ENCODE measurements around the gene TINCR.

DNA sequence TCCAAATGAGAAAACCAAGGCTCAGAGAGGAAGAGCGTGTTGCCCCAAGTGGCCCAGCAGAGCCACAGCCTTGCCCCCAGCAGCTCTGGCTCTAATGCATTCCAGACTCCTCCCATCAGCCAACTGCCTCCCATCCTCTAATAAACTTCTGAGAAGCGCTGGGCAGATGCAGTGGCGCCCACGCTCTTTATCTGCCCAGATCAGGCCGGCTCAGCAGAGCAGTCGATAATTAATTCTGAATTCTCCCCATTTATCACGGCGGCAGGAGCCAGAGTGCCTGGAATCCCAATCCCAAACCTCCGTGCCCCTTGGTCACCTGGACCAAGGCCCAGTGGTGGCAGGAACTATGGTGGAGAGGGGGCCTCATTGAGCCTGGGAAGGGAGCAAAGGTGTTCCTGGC is 13.9 kb downstream of the TINCR start:
- TF ChIP-seq, protein P1, sequence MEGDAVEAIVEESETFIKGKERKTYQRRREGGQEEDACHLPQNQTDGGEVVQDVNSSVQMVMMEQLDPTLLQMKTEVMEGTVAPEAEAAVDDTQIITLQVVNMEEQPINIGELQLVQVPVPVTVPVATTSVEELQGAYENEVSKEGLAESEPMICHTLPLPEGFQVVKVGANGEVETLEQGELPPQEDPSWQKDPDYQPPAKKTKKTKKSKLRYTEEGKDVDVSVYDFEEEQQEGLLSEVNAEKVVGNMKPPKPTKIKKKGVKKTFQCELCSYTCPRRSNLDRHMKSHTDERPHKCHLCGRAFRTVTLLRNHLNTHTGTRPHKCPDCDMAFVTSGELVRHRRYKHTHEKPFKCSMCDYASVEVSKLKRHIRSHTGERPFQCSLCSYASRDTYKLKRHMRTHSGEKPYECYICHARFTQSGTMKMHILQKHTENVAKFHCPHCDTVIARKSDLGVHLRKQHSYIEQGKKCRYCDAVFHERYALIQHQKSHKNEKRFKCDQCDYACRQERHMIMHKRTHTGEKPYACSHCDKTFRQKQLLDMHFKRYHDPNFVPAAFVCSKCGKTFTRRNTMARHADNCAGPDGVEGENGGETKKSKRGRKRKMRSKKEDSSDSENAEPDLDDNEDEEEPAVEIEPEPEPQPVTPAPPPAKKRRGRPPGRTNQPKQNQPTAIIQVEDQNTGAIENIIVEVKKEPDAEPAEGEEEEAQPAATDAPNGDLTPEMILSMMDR (conservative IDR thresholded peaks at IDR 0.05; ENCODE audit: low read length), result no peak
- TF ChIP-seq EZH2phosphoT487 (IDR thresholded peaks at IDR 0.05; ENCODE audit: borderline replicate concordance, low read depth, low read length), result no peak

Data from OCI-LY7 (cell line).